SK-N-SH treated with all-trans-retinoic acid at 6 μM for 48 hours (cell line): ENCODE results near the gene DPP6.

Experiments
- CSDC2 ChIP-seq: fragments of 250-450 bp; sonication (Bioruptor Pico); IDR thresholded peaks from 2 replicates; pipeline ENCODE4 v1.5.0; 2020; ENCODE audit warnings: mild to moderate bottlenecking, moderate library complexity
- PATZ1 ChIP-seq: fragments of 250-450 bp; sonication (Bioruptor Pico); IDR thresholded peaks from 2 replicates; pipeline ENCODE4 v1.8.0; 2020; ENCODE audit warnings: mild to moderate bottlenecking, moderate library complexity, borderline replicate concordance
- RARB ChIP-seq: fragments of 250-450 bp; sonication (Bioruptor Pico); IDR thresholded peaks from 2 replicates; pipeline ENCODE4 v1.8.0; 2021; ENCODE audit warnings: mild to moderate bottlenecking, moderate library complexity
- ZFP30 ChIP-seq: fragments of 450-650 bp; formaldehyde crosslinking; IDR thresholded peaks from 2 replicates; pipeline ENCODE4 v1.5.0; 2022; ENCODE audit warnings: mild to moderate bottlenecking, moderate library complexity

DNA sequence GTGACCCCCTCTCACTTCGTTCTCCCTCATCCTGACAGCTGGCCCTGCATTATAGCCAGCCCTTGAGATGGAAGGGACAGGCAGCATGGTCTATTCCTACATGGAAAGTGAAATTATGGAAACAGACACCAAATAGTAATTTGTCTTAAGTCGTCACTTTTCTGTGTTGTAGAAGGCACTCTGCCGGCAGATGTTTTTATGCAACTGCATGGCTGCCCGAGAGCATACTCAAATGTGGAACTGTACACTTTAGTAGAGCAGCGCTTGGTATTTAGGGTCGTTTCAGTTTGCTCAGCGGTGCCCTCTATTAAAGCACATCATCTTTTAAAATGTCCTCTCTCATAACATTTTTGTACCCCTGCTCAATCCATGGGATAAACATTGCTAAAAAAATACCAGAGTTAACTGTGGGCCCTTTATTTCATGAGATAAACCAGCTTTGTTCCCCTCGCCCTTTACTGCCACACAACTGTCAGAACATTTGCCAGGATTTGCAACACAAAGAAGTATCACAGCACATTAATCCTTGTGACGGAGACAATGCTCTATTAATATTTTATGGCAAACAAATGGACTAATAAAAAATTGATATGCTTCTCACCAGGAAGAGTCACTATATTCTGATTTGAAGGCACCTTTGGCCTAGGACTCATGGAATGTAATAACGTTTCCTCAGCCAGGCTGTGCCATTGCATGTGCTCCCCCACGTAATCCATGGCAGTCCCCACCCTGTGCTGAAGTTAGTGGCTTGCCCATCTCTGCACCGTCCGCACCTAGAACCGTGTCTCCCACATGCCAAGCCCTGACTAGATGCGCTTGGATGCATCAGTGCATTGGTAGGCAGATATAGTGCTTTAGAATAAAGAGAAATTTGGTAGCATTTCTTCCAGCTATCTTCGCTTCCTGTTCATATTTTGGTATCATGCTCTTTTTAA lies 729.4 kb downstream of the DPP6 start:
- TF ChIP-seq PATZ1 (CRISPR knock-in tag) = no peak
- TF ChIP-seq RARB = no peak
- TF ChIP-seq ZFP30 (CRISPR knock-in tag) = no peak
- TF ChIP-seq CSDC2 (CRISPR knock-in tag) = no peak
